ENCODE data around the gene GSC2.

The GSC2 gene

GRCh38 chr22:19119949-19120348, 30.1 kb downstream of the GSC2 start:
- no peak for TF ChIP-seq CTCF (IDR thresholded peaks at IDR 0.05; ENCODE audit: extremely low read depth, missing control alignments)
- DNase-seq (ENCODE audit: low spot score) = no peak

DNA sequence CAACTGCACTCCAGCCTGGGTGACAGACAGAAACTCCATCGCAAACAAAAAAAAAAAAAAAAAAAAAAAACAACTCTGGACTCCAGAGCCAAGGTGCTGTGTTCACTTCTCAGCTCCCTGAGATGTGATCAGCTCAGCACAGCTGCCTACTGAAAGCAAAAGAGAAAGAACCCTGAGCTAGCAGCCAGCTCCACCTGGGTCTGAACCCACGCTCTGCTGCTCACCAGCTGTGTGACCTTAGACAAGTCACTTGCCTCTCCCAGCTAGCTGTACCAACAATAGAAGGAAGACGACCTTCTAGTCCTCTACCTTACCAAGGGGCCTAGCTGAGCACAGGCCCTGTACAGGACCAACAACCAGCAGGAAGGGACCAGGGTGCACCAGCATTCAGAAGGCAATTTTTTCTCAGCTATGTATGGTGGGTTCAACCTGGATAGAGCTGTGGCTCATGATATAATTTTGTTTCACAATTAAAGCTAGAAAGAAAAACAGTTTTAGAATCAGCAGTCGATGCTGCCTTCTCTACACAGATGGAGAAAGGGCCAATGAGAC, 31.7 kb downstream of the GSC2 start:
- peak; percentile 77 for DNase-seq (ENCODE audit: low spot score)
- no peak for TF ChIP-seq CTCF (IDR thresholded peaks at IDR 0.05; ENCODE audit: extremely low read depth, missing control alignments)

- DNase-seq (ENCODE audit: low spot score) = no peak
- no peak for TF ChIP-seq CTCF (IDR thresholded peaks at IDR 0.05; ENCODE audit: extremely low read depth, missing control alignments)
Observed at GRCh38 chr22:19117111-19117512, 33.0 kb downstream of the GSC2 start.

DNA sequence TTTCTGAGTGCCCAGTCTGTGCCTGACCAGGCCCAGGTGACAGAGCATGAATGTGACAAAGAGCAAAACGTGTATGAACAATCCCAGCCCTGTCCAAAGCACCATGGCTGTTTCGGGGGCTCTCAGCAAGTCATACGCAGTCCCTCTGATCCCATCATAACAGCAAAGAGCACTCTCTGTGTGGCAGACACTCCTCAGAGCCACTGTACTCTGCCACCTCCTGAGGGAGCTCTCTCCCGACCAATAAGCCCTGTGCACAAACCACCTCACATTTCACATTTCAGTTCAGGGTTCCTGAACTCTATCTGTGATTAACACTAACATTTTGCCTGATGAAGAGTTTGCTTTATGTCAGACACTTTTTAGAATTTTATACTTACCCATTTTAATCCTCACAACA, 34.5 kb downstream of the GSC2 start:
- TF ChIP-seq CTCF (IDR thresholded peaks at IDR 0.05; ENCODE audit: extremely low read depth, missing control alignments) = peak; percentile 42
- no peak for DNase-seq (ENCODE audit: low spot score)

GRCh38 chr22:19114984-19115552, 35.0 kb downstream of the GSC2 start:
- TF ChIP-seq CTCF (IDR thresholded peaks at IDR 0.05; ENCODE audit: extremely low read depth, missing control alignments) = no peak
- no peak for DNase-seq (ENCODE audit: low spot score)

GRCh38 chr22:19113429-19113828, 36.7 kb downstream of the GSC2 start:
- DNase-seq (ENCODE audit: low spot score) = no peak
- TF ChIP-seq CTCF (IDR thresholded peaks at IDR 0.05; ENCODE audit: extremely low read depth, missing control alignments) = no peak

GRCh38 chr22:19111584-19111983, 38.5 kb downstream of the GSC2 start:
- DNase-seq (ENCODE audit: low spot score) = no peak
- TF ChIP-seq CTCF (IDR thresholded peaks at IDR 0.05; ENCODE audit: extremely low read depth, missing control alignments) = no peak
